Aorta (tissue), 5 donors: Measurements from ENCODE around the gene KIR3DL3. TPM values are rescaled to one million over a fixed set of nuclear protein-coding genes. Genes with fewer than 3 reads are reported as not detected.
"Not testable (repeated sequence)": the region's sequence is repeated elsewhere in the genome, so short reads cannot be mapped to it uniquely, and the experiment has no call there.

ENCODE experiments used
- ATAC-seq: fragments of 200-7000 bp; cut with Tn5 transposase; one replicate; pipeline ENCODE4 v1.9.1; 2022; ENCODE audit warnings: moderate library complexity; ENCODE audit not compliant: low FRiP score
- DNase-seq, 2 donors: peaks; one replicate each; pipeline ENCODE4 v3.0.0-alpha.2; 2020
- H3K27ac ChIP-seq, 2 donors: one replicate each; pipeline ENCODE4 v1.5.1; 2013; ENCODE audit warnings: low read length in 2 of 2, mild to moderate bottlenecking in 2 of 2, moderate library complexity in 2 of 2, control low read depth in 1 of 2, inconsistent platforms in 1 of 2, low read depth in 1 of 2
- H3K27me3 ChIP-seq, 2 donors: one replicate each; pipeline ENCODE4 v1.6.1; 2013; ENCODE audit warnings: control low read depth in 1 of 2, low read length in 1 of 2, mild to moderate bottlenecking in 1 of 2, moderate library complexity in 1 of 2; ENCODE audit not compliant: insufficient read depth in 2 of 2, control insufficient read depth in 1 of 2
- H3K36me3 ChIP-seq, 2 donors: one replicate each; pipeline ENCODE4 v1.6.1; 2013; ENCODE audit warnings: control low read depth in 1 of 2, low read length in 1 of 2, mild to moderate bottlenecking in 1 of 2; ENCODE audit not compliant: insufficient read depth in 2 of 2, control insufficient read depth in 1 of 2
- H3K4me1 ChIP-seq, 2 donors: one replicate each; pipeline ENCODE4 v1.6.1; 2013; ENCODE audit warnings: low read length in 2 of 2, control low read depth in 1 of 2, mild to moderate bottlenecking in 1 of 2, moderate library complexity in 1 of 2; ENCODE audit not compliant: insufficient read depth in 2 of 2, control insufficient read depth in 1 of 2
- H3K4me3 ChIP-seq, 2 donors: one replicate each; pipeline ENCODE4 v1.5.1; 2013; ENCODE audit warnings: low read length in 2 of 2, control low read depth in 1 of 2, mild to moderate bottlenecking in 1 of 2
- H3K9me3 ChIP-seq: one replicate; pipeline ENCODE4 v1.6.1; 2013; ENCODE audit warnings: mild to moderate bottlenecking, low read length; ENCODE audit not compliant: control insufficient read depth
- WGBS, 2 donors: extraction: QIAGEN DNeasy Blood & Tissue Kit; methylation state at CpG; one replicate each; pipeline ENCODE4 v1.1.7; 2013; 5-methylcytosine and 5-hydroxymethylcytosine counted together
- intact Hi-C, 2 donors: fragments of 100-400 bp; cut with DNase I; formaldehyde crosslinking; loops; one replicate each; pipeline versions ENCODE4 v1.14.2 to v1.15.0; 2022
- polyA plus RNA-seq, 2 donors: library from polyadenylated mRNA; stranded (reverse); fragments of 200-250 nt; gene quantifications; one replicate each; pipeline ENCODE4 v1.2.3, GENCODE V29; 2013
- total RNA-seq, 2 donors: library from RNA; stranded (reverse); fragmentation: NEBNext Ultra II Directional; extraction: Animal tissue kit (Norgen Biotek cat#: 25700); gene quantifications; one replicate each; pipeline ENCODE4 v1.2.1, GENCODE V29; 2021
- donor health status: healthy with polysubstance abuse.
- donor health status: Bipolar disorder and iron deficiency.
- donor health status: DM: no; HTN: no; CAD: no.
- donor health status: DM: no; HTN: no; CAD: no.
- donor health status: DM: yes; HTN: yes; CAD: no.

KIR3DL3 gene
- total and polyA plus RNA-seq, 4 donors, result not detected

- H3K9me3 ChIP-seq, H3K4me3 ChIP-seq, H3K27me3 ChIP-seq, ATAC-seq, H3K36me3 ChIP-seq, intact Hi-C loops, DNase-seq, H3K27ac ChIP-seq, H3K4me1 ChIP-seq: not testable (repeated sequence)
- WGBS, 2 donors, result 75 to 84% methylated on average over 4 of the region's 4 CpGs
These were observed 46.3 kb downstream of the KIR3DL3 start for GRCh38 chr19:54770511-54770910.

GRCh38 chr19:54771018-54771960 lies 47.0 kb downstream of the KIR3DL3 start:
- intact Hi-C loops, DNase-seq, ATAC-seq, H3K9me3 ChIP-seq, H3K4me3 ChIP-seq, H3K36me3 ChIP-seq, H3K27ac ChIP-seq, H3K4me1 ChIP-seq, H3K27me3 ChIP-seq: not testable (repeated sequence)
- 73 to 74% methylated on average over 13 of the region's 15 CpGs for WGBS, 2 donors

GRCh38 chr19:54772666-54773065 lies 48.4 kb downstream of the KIR3DL3 start:
- intact Hi-C loops, result not testable (repeated sequence)

GRCh38 chr19:54775095-54775815 lies 51.0 kb downstream of the KIR3DL3 start:
- H3K27ac ChIP-seq, ATAC-seq, H3K4me1 ChIP-seq, H3K36me3 ChIP-seq, H3K27me3 ChIP-seq, intact Hi-C loops, DNase-seq, H3K9me3 ChIP-seq, H3K4me3 ChIP-seq: not testable (repeated sequence)
- 64 to 76% methylated on average over 12 of the region's 12 CpGs for WGBS, 2 donors

More at GRCh38 chr19:54772666-54773065, 48.4 kb downstream of the KIR3DL3 start:
- not testable (repeated sequence) for H3K4me3 ChIP-seq, ATAC-seq, H3K36me3 ChIP-seq, H3K4me1 ChIP-seq, H3K27ac ChIP-seq, H3K9me3 ChIP-seq, H3K27me3 ChIP-seq, DNase-seq
- WGBS, 2 donors, result 37 to 50% methylated on average over 2 of the region's 2 CpGs

GRCh38 chr19:54775830-54776229 lies 51.6 kb downstream of the KIR3DL3 start:
- ATAC-seq, H3K4me3 ChIP-seq, H3K36me3 ChIP-seq, H3K27me3 ChIP-seq, H3K4me1 ChIP-seq, intact Hi-C loops, DNase-seq, H3K27ac ChIP-seq, H3K9me3 ChIP-seq: not testable (repeated sequence)
- 63 to 77% methylated on average over 8 of the region's 8 CpGs for WGBS, 2 donors

GRCh38 chr19:54777851-54778250 lies 53.6 kb downstream of the KIR3DL3 start:
- H3K27me3 ChIP-seq, intact Hi-C loops, H3K27ac ChIP-seq, H3K4me1 ChIP-seq, H3K36me3 ChIP-seq, H3K4me3 ChIP-seq, ATAC-seq, H3K9me3 ChIP-seq, DNase-seq: not testable (repeated sequence)
- 54 to 63% methylated on average over 4 of the region's 4 CpGs for WGBS, 2 donors

GRCh38 chr19:54778896-54779295 lies 54.7 kb downstream of the KIR3DL3 start:
- H3K36me3 ChIP-seq, H3K9me3 ChIP-seq, DNase-seq, H3K4me1 ChIP-seq, ATAC-seq, H3K27ac ChIP-seq, H3K4me3 ChIP-seq, H3K27me3 ChIP-seq, intact Hi-C loops: not testable (repeated sequence)
- WGBS, 2 donors, result 58 to 86% methylated on average over 7 of the region's 7 CpGs

GRCh38 chr19:54782916-54783315 lies 58.7 kb downstream of the KIR3DL3 start:
- H3K27ac ChIP-seq, DNase-seq, H3K27me3 ChIP-seq, H3K4me1 ChIP-seq, ATAC-seq, H3K9me3 ChIP-seq, intact Hi-C loops, H3K36me3 ChIP-seq, H3K4me3 ChIP-seq: not testable (repeated sequence)
- WGBS, 2 donors, result 65 to 67% methylated on average over 4 of the region's 4 CpGs
